Stimulated activated CD4-positive, alpha-beta T cell treated with anti-CD3 and anti-CD28 coated beads, Interleukin-12 subunit alpha, Interleukin-12 subunit beta, amount 100 ng/mL, for 4 hours (primary cell): ENCODE results near the gene EPB42.
"Not testable (repeated sequence)": the region's sequence is repeated elsewhere in the genome, so short reads cannot be mapped to it uniquely, and the experiment has no call there.

Experiments
- DNase-seq: peaks from one replicate; pipeline ENCODE4 v3.0.0-alpha.2; 2020

The EPB42 gene

DNA sequence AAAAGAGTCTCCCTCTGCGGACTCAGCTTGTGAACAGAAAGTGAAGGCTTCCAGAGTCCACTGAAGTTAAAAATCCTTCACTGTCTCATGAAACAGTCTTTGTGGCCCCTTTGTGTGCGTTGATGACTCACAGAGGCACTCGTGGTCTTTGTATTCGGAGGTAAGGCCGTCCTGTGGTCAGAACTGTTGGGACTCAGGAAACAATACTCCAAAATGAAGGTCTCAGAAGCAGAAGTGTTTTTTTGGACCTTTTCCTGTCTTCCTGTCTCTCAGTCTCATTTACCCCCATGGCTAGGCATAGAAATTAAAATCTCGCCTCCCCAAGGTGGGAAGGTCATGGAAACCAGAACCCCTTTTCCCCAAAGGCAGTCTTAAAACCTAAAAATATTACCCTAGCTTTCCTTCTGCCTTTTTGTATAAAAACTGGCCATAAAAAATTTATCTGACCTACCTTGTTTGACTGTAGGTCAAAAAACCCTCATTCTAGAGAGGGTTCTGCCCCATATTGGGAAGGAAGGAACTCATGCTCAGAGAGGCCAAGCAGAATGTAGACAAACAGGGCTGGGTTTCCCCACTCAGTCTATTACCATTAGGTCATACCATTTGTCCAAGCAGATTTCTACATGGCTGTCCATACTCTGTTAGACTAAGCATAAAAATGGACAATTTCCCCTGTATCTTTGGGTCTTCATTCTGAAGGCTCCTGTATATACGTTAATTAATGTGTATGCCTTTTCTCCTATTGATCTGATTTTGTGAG, 19.1 kb upstream of the EPB42 start:
- no peak for DNase-seq

GRCh38 chr15:43238671-43239131, 17.9 kb upstream of the EPB42 start:
- DNase-seq, result no peak

DNA sequence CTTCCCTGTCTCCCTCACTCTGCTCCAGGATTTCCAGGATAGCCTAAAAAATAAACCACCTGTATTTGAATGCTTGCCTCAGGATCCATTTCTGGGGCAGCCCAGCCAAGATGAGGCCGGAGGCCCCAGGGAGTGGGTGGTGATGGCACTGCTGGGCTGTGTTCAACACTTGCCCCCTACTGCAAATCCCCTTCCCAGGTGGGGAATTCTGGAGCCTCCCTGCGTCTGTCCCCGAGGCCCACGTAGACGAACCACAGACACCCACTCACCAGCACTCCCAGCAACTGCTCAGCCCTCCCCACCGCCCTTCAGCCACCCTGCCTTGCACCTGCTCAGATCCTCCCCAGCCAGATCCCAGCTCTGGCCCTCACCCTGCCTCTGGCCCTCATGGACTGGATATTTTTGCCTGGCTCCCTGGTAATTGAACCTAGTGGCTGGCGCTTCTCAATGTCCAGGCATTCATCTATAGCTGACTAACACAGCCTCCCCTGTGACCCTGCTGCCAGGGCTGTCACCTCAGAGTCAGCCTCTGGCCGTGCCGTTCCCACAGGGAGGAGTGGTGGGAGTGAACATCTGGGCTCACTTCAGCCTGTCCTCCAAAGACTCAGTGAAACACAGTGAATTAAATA, 17.1 kb upstream of the EPB42 start:
- no peak for DNase-seq

- no peak for DNase-seq
These were observed 14.7 kb upstream of the EPB42 start for GRCh38 chr15:43235536-43235935.

GRCh38 chr15:43232289-43232874, 11.6 kb upstream of the EPB42 start:
- DNase-seq, result no peak

- DNase-seq, result no peak
These were observed 9.9 kb upstream of the EPB42 start for GRCh38 chr15:43230640-43231115.

GRCh38 chr15:43229977-43230376, 9.2 kb upstream of the EPB42 start:
- DNase-seq, result no peak

DNA sequence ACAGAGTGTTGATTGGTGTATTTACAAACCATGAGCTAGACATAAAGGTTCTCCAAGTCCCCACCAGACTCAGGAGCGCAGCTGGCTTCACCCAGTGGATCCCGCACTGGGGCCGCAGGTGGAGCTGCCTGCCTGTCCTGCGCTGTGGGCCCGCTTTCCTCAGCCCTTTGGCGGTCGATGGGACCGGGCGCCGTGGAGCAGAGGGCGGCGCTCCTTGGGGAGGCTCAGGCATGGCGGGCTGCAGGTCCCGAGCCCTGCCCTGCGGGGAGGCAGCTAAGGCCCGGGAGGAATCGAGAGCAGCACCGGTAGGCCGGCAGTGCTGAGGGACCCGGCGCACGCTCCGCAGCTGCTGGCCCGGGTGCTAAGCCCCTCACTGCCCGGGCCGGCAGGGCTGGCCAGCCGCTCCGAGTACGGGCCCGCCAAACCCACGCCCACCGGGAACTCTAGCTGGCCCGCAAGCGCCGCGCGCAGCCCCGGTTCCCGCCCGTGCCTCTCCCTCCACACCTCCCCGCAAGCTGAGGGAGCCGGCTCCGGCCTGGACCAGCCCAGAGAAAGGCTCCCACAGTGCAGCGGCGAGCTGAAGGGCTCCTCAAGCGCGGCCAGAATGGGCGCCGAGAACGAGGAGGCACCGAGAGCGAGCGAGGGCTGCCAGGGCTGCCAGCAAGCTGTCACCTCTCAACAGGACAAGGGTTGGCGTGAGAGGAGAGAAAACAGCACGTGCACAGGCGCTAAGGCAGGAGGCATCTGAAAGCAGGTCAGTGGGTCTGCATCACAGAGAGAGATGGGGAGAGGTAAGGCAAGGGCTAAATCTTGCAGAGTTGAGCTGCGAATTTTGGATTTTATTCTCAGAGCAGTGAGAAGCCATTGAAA, 5.9 kb upstream of the EPB42 start:
- no peak for DNase-seq

DNA sequence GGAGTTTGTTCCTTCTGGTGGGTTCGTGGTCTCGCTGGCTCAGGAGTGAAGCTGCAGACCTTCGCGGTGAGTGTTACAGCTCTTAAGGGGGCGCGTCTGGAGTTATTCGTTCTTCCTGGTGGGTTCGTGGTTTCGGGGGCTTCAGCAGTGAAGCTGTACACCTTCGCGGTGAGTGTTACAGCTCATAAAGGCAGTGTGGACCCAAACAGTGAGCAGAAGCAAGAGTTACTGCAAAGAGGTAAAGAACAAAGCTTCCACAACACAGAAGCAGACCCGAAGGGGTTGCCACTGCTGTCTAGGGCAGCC, 5.1 kb upstream of the EPB42 start:
- DNase-seq, result not testable (repeated sequence)

- peak; percentile 18 for DNase-seq
These were observed 4.6 kb upstream of the EPB42 start for GRCh38 chr15:43225201-43225949.

DNA sequence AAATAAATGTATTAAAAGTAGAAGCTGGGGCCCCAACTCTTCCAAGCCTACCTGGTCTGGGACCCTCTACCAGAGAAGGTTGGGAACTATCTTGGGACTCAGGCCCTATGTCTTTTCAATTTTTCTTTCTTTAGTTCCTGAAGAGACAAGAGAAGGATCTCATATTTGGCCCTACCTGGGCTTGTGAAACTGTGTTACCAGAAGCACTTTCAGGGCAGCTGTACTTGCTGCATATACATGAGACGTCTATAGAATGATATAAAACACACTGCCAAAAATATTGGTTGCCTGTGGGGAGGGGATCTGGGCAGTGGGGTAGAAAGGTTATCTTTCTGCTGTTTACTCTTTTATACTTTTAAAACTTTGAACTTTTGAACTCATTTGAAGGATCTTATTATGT, 604 bp upstream of the EPB42 start:
- no peak for DNase-seq

GRCh38 chr15:43219929-43220928, 589 bp downstream of the EPB42 start:
- no peak for DNase-seq

DNA sequence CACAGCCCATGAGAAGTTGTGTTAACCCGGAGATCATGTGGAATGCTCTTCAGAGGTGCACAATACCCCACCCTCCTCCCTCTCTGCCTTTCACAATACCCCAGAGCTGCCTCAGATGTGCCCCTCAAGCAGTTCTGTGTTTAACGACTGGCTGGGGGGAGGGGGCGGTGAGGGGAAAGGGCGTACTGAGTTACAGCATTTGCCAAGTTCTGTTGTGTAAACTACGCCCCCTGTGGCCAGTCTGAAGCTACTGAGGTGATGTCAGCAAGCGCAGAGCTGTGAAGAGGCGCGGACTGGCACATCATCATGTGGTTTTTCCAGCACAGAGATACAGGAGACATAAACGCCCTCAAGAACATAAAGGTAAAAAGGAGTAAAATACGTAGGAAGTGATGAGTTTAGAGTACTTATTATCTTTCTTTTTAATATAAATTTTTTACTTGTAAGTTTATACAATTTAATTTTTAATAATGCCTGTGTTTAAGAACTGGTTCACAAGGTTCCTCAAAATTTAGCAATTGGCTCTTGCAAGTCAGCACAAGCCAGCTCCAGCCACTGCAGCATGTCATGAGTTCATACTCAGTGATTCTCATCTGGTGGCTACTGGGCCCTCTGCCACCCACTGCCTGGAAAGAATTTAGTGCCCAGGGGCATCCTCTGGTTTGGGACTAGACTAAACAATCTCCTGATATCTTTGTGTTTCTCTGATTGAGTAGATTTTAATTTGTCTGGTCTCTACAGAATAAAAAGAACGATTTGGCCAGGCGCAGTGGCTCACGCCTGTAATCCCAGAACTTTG, 1.7 kb downstream of the EPB42 start:
- DNase-seq, result no peak

DNA sequence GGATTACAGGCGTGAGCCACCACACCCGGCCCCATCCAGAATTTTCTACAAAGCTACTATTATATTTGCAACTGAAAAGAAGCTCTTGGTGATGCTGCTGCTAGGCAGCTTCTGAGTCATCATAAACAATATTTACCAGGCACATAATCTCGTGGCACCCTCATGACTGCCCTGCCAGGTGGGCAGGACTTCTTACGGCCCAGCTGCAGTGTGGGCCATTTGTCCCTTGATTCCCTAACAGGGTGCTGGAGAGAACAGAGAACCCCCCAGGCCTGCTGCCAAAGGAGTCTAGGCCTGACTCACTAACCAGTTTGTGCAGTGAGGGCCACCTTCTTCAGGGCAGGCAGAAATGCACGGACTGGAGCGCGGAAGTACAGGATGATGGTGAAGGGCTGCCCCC, 4.9 kb downstream of the EPB42 start:
- no peak for DNase-seq

DNA sequence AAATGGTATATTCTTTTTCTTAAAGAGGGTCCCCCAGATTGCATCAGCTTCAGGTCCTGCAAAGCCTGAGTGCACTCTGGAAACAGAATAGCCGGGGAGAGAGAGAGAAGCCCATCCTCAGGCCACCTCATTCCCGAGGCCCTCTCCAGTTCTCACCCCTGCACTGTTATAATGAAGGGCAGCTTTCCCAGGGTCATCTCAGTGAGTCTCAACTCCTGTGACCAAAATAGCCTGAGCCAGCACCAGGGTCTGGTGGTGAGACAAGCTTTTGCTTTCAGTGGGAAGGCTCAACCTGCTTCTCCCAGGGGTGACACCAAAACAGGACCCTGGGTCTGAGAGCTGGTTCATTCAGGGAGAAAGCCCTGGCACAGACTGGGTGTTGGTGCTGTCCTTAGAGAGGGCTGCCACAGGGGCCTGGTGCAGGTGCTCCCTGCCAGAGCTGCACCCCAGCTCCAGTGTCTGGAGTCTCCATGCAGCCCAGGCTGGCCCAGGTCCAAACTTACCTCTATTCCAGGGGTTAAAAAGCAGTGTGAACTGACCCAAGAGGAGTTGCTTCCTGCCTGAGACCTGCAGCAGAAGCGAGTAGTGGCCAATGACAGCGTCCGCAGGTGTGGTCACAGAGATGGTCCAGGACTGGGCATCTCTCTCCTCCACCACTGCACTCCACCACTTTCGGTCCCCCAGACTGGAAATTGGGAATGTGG, 6.1 kb downstream of the EPB42 start:
- DNase-seq, result no peak

DNA sequence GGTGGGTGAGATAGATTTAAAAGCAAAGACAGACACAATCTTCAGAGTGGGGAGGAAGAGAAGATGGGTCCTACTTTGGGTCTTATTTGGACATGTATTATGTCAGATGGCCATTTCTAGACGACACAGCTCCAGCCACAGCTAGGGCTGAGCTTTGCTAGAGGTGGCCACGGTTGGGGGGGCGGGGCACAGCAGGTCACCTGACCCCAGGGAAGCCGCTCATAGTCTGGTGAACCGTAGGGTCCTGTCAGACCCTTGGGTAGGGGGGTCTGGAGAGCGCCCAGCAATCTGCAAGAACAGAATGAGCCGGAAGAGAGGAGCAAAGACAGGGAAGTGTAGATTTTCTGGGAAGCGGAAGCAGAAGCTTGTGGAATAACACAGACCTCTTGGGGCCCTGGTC, 6.6 kb downstream of the EPB42 start:
- DNase-seq, result no peak

GRCh38 chr15:43213466-43213865, 7.4 kb downstream of the EPB42 start:
- DNase-seq, result no peak

DNA sequence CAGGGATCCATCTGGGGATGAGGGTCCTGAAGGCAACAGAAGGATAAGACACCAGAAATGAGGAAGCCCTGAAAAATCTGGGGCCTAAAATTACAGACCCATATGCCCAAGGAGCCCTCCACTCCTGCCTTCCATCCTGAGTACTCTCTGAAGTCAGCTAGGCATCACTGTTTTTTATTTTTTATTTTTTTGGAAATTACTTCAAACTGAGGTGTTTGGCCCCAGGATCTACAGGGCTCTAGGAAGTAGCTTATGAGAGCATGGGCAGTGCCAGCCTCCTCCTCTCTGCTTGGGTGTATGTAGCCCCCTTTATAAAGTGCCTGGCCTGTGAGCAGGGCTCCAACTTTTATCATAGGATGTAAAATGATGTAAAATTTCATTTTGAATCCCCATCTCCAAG, 7.9 kb downstream of the EPB42 start:
- DNase-seq, result no peak

- DNase-seq, result no peak
These were observed 8.5 kb downstream of the EPB42 start for GRCh38 chr15:43212299-43212698.
